Endothelial cell of umbilical vein (primary cell): ENCODE measurements around the gene CKB. TPM values are rescaled to one million over a fixed set of nuclear protein-coding genes. Genes with fewer than 3 reads are reported as not detected.

Experiments
- BruUV-seq: library from RNA; stranded (reverse); fragments of 400-500 nt; replicated peaks from 2 replicates; lab custom pipeline; 2021; lab: Mats Ljungman, UMichigan
- CTCF ChIA-PET: fragments of 300-600, 350-600 bp; sonication (Branson Sonifier 250); formaldehyde crosslinking; loops from one replicate; lab custom pipeline; 2021; ENCODE audit warnings: antibody characterized with exemption, inconsistent platforms; lab: Charles Lee
- POLR2A ChIA-PET: fragments of 300-600, 350-600 bp; sonication (Branson Sonifier 250); formaldehyde crosslinking; loops from one replicate; lab custom pipeline; 2021; ENCODE audit warnings: antibody characterized with exemption, inconsistent platforms; lab: Charles Lee
- DNase-seq: peaks from one replicate; pipeline ENCODE4 v3.0.0-alpha.2; 2011; ENCODE audit warnings: low read depth, low spot score
- FAIRE-seq: peaks from 2 replicates; lab custom pipeline; 2011; peaks lifted over from hg19 to GRCh38; lab: Jason Lieb, UNC
- H2AFZ ChIP-seq: 2 replicates; pipeline ENCODE4 v1.6.0; 2012; ENCODE audit warnings: low read depth, low read length, control low read depth, inconsistent platforms
- H3K27ac ChIP-seq: 2 replicates; pipeline ENCODE4 v1.5.1; 2011; ENCODE audit warnings: low read depth, mild to moderate bottlenecking, control low read depth, low read length, moderate library complexity; ENCODE audit not compliant: insufficient read depth
- H3K27me3 ChIP-seq, 2 experiments: 2 replicates each; pipeline versions ENCODE4 v1.6.0 to v1.6.1; 2011; ENCODE audit warnings: low read length in 2 of 2, mixed read lengths in 1 of 2; ENCODE audit not compliant: control insufficient read depth in 2 of 2, insufficient read depth in 2 of 2
- H3K36me3 ChIP-seq, 2 experiments: 2 replicates in 1 of 2; 3 replicates in 1 of 2; pipeline ENCODE4 v1.5.1; 2011; ENCODE audit warnings: low read length in 2 of 2, mild to moderate bottlenecking in 1 of 2, moderate library complexity in 1 of 2; ENCODE audit not compliant: control insufficient read depth in 2 of 2, insufficient read depth in 2 of 2; ENCODE audit errors: extremely low read depth in 1 of 2
- H3K4me1 ChIP-seq: 3 replicates; pipeline ENCODE4 v1.5.1; 2011; ENCODE audit warnings: mild to moderate bottlenecking, low read length; ENCODE audit not compliant: control insufficient read depth, insufficient read depth; ENCODE audit errors: extremely low read depth
- H3K4me2 ChIP-seq: 2 replicates; pipeline ENCODE4 v1.6.1; 2011; ENCODE audit warnings: low read length, control low read depth, mixed read lengths; ENCODE audit not compliant: insufficient read depth
- H3K4me3 ChIP-seq, 3 experiments: fragments of 200-600 bp in 1 of 3; sonication (generic), shearing (Covaris generic) in 1 of 3; replicated peaks in 1 of 3; 2 replicates each; pipeline ENCODE4 v1.5.1; 2011 to 2016; ENCODE audit warnings: control low read depth in 3 of 3, low read length in 3 of 3, mild to moderate bottlenecking in 2 of 3, inconsistent platforms in 1 of 3, low read depth in 1 of 3, moderate library complexity in 1 of 3; ENCODE audit not compliant: insufficient read depth in 1 of 3
- H3K79me2 ChIP-seq: 2 replicates; pipeline ENCODE4 v1.6.0; 2012; ENCODE audit warnings: low read length, inconsistent platforms; ENCODE audit not compliant: control insufficient read depth, insufficient read depth
- H3K9ac ChIP-seq: replicated peaks from 2 replicates; pipeline ENCODE3; 2011; ENCODE audit warnings: low read length, control low read depth; ENCODE audit not compliant: insufficient read depth; ENCODE audit errors: extremely low read depth
- H3K9me1 ChIP-seq: replicated peaks from 3 replicates; pipeline ENCODE4 v1.6.0; 2011; ENCODE audit warnings: mild to moderate bottlenecking, low read length; ENCODE audit not compliant: control insufficient read depth, insufficient read depth; ENCODE audit errors: extremely low read depth
- H3K9me3 ChIP-seq: replicated peaks from 2 replicates; pipeline ENCODE4 v1.5.1; 2012; ENCODE audit warnings: low read length, inconsistent platforms; ENCODE audit not compliant: control insufficient read depth, insufficient read depth
- H4K20me1 ChIP-seq: replicated peaks from 2 replicates; pipeline ENCODE3; 2011; ENCODE audit warnings: mild to moderate bottlenecking, low read length; ENCODE audit not compliant: control insufficient read depth, insufficient read depth; ENCODE audit errors: extremely low read depth
- EZH2 ChIP-seq: IDR thresholded peaks from 2 replicates; pipeline ENCODE4 v1.6.1; 2012; ENCODE audit warnings: borderline replicate concordance, low read depth, mild to moderate bottlenecking, moderate library complexity, low read length, inconsistent platforms; ENCODE audit not compliant: severe bottlenecking
- FOS ChIP-seq: IDR thresholded peaks from 2 replicates; pipeline ENCODE4 v1.6.1; 2011; ENCODE audit warnings: mild to moderate bottlenecking, low read length, moderate library complexity, borderline replicate concordance; ENCODE audit not compliant: insufficient read depth
- GATA2 ChIP-seq: IDR thresholded peaks from 2 replicates; pipeline ENCODE4 v1.7.0; 2011; ENCODE audit warnings: low read depth, mild to moderate bottlenecking, moderate library complexity, mixed read lengths, low read length; ENCODE audit not compliant: insufficient read length, insufficient read depth
- MYC ChIP-seq: IDR thresholded peaks from one replicate; pipeline ENCODE4 v1.6.1; 2011; ENCODE audit warnings: mild to moderate bottlenecking, low read depth, low read length
- POLR2A ChIP-seq: IDR thresholded peaks from 2 replicates; pipeline ENCODE4 v1.6.1; 2012; ENCODE audit warnings: low read depth, mild to moderate bottlenecking, control low read depth, low read length
- POLR2AphosphoS5 ChIP-seq: IDR thresholded peaks from 2 replicates; pipeline ENCODE4 v1.6.1; 2012; ENCODE audit warnings: low read depth, mild to moderate bottlenecking, control low read depth, low read length, moderate library complexity; ENCODE audit not compliant: insufficient read depth
- dilution Hi-C: fragments of 300-500 bp; cut with MboI; formaldehyde crosslinking; loops from one replicate; pipeline ENCODE4 v1.15.0; 2019; ENCODE audit warnings: low sequenced_read_pairs; ENCODE audit not compliant: extremely low pct_ligation_motif_present
- intact Hi-C: fragments of 100-400 bp; cut with micrococcal nuclease; formaldehyde crosslinking; loops from one replicate; pipeline ENCODE4 v1.10.0; 2022
- polyA plus RNA-seq, 4 experiments: library from polyadenylated mRNA; depleted of rRNA in 3 of 4; stranded (reverse) in 3 of 4; unstranded in 1 of 4; fragments of >200 nt; gene quantifications; 2 replicates each; pipeline versions ENCODE4 v1.2.1 to v1.2.3, GENCODE V29; 2011 to 2012; ENCODE audit warnings: missing spikeins in 1 of 4
- total RNA-seq: library from RNA; stranded (reverse); gene quantifications from 2 replicates; pipeline ENCODE4 v1.2.3, GENCODE V29; 2021
- TF ChIP-seq, protein P1 (sequence below): IDR thresholded peaks from 2 replicates; pipeline ENCODE4 v1.6.1; 2011; ENCODE audit not compliant: insufficient read depth, insufficient read length

CKB gene
- total and polyA plus RNA-seq, 2 donors (not counting 3 experiments of a cell fraction or from before 2014, with no cell fraction given) = 4.0 to 6.9 TPM

DNA sequence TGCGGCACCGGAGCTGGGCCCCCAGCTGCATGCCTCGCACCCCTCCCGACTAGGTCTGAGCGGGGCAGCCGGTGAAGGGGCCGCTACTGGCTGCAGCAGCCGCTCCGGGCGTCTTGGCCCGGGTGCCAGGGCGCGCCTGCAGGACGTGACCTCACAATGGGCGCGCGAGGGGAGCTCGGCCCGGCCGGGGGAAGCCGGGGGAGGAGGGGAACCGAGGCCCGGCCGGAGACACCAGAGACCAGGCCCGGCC lies 39.5 kb upstream of the CKB start:
- Histone ChIP-seq H4K20me1 (no peaks in the 10 kb centered on the region), H3K9ac (peak overlapping the region; percentile 96), H3K9me3 (no peaks in the 10 kb centered on the region), H3K27me3 (no peaks in the 10 kb centered on the region), H3K4me3 (peak overlapping the region; percentile 61 to 97 (median 95)), H3K9me1 (no peaks in the 10 kb centered on the region), H3K4me2 (peak overlapping the region; percentile 94), H3K4me1 (peaks cover 23% of the 10 kb centered on the region), H2AFZ (peak overlapping the region; percentile 90), H3K36me3 (peaks cover 16 to 21% of the 10 kb centered on the region in 2 experiments), H3K79me2 (peaks cover 89% of the 10 kb centered on the region), H3K27ac (peak overlapping the region; percentile 94)
- TF ChIP-seq MYC (no peak), POLR2AphosphoS5 (peak; percentile 6), EZH2 (no peak), GATA2 (no peak), POLR2A (peak; percentile 1)
- DNase-seq (peak; percentile 76), FAIRE-seq (no peak)
- dilution Hi-C loops = no loop called here
- ChIA-PET CTCF (interaction anchor here (1.0 to 2.3 kb wide), 3 partner anchors 15 to 43 kb away, joined by 3 to 19 read pairs (median 3); no protein-coding TSS in a partner anchor), POLR2A (interaction anchor here (1.2 kb wide), 1 partner anchor 33 kb away, joined by 3 read pairs; the partner anchor contains the start of gene TRMT61A)
- intact Hi-C loops = loop anchor here (1.0 to 5.0 kb wide), 3 partner anchors 14 to 153 kb away; partner anchors contain the start of genes TRMT61A, XRCC3 and ZFYVE21
- no TSS peak for BruUV-seq

DNA sequence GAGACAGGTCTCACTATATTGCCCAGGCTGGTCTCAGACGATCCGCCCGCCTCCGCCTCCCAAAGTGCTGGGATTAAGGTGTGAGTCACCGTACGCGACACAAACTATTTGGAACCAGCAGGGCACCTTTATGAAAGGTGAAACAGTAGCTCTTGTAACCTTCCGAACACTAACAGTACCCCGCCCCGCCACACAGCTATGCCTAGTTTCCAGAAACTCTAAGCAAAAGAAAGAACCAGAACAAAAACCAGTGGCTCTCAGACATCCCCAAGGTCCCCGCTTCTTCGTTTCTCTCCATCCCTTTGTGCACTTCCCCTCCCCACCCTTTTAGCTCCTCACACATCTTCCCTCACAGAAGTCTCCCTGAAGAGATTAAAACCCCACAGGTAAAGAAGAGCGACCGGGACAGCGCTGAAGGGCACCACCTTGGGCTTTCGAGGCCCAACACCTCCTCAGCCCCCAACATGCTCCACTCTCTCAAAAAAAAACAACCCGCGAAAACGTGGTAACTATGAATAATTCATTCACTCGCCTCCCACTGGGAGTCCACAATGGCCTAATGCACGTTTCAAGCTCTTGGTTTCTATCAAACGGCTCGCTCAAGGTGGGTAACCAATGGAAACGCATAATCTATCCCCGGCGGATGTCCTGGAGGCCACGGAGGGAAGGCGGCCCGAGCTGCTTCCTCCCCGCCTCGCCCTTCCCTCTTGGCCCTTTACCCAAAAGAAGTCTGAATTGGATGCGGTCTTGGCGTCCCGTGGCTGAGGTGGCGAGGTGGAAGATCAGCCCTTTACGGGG lies 39.0 kb upstream of the CKB start:
- TSS peak; percentile 12 for BruUV-seq
- Histone ChIP-seq H3K9me1 (no peaks in the 10 kb centered on the region), H3K4me3 (peak overlapping the region; percentile 61 to 97 (median 95)), H3K4me2 (peak overlapping the region; percentile 94), H2AFZ (peak overlapping the region; percentile 63), H3K36me3 (peaks cover 16 to 21% of the 10 kb centered on the region in 2 experiments), H3K4me1 (peaks cover 23% of the 10 kb centered on the region), H4K20me1 (no peaks in the 10 kb centered on the region), H3K9me3 (no peaks in the 10 kb centered on the region), H3K27ac (peak overlapping the region; percentile 94), H3K9ac (peak overlapping the region; percentile 96), H3K27me3 (no peaks in the 10 kb centered on the region), H3K79me2 (peaks cover 87% of the 10 kb centered on the region)
- TF ChIP-seq, protein P1, sequence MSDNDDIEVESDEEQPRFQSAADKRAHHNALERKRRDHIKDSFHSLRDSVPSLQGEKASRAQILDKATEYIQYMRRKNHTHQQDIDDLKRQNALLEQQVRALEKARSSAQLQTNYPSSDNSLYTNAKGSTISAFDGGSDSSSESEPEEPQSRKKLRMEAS = no peak
- TF ChIP-seq FOS (no peak), POLR2A (peak; percentile 1), POLR2AphosphoS5 (peak; percentile 6)
- DNase-seq (peak; percentile 72), FAIRE-seq (peak; percentile 55)
- intact Hi-C loops (loop anchor here (1.0 to 5.0 kb wide), 3 partner anchors 15 to 154 kb away; partner anchors contain the start of genes TRMT61A, XRCC3 and ZFYVE21), dilution Hi-C loops (no loop called here)
- POLR2A ChIA-PET = interaction anchor here (1.2 kb wide), 1 partner anchor 32 kb away, joined by 3 read pairs; the partner anchor contains the start of gene TRMT61A
- CTCF ChIA-PET = interaction anchor here (1.0 to 2.3 kb wide), 4 partner anchors 14 to 43 kb away, joined by 3 to 19 read pairs (median 3); no protein-coding TSS in a partner anchor
